Activated T-helper 17 cell treated with anti-CD3 and anti-CD28 coated beads, Interleukin-2, amount 50 U/mL, for 72 hours (primary cell): ENCODE data around the gene EXOC6B. TPM values are rescaled to one million over a fixed set of nuclear protein-coding genes. Genes with fewer than 3 reads are reported as not detected.

Experiments used
- ATAC-seq: fragments of 150-1000 bp; cut with Tn5 transposase; replicated peaks from 2 replicates; pipeline ENCODE4 v1.10.0; 2021; ENCODE audit warnings: mild to moderate bottlenecking, moderate library complexity
- H3K27ac Mint-ChIP-seq: one replicate; pipeline ENCODE4 v1.8.0; 2022; ENCODE audit warnings: mixed read lengths
- H3K27me3 Mint-ChIP-seq: one replicate; pipeline ENCODE4 v1.8.0; 2022; ENCODE audit warnings: mixed read lengths
- H3K36me3 Mint-ChIP-seq: one replicate; pipeline ENCODE4 v1.8.0; 2022; ENCODE audit warnings: low read depth, mild to moderate bottlenecking, mixed read lengths
- H3K4me1 Mint-ChIP-seq: one replicate; pipeline ENCODE4 v1.8.0; 2022; ENCODE audit warnings: mixed read lengths
- H3K4me3 Mint-ChIP-seq: one replicate; pipeline ENCODE4 v1.8.0; 2022; ENCODE audit warnings: mild to moderate bottlenecking, mixed read lengths
- H3K9me3 Mint-ChIP-seq: one replicate; pipeline ENCODE4 v1.8.0; 2022; ENCODE audit warnings: mixed read lengths
- total RNA-seq, 2 donors: library from RNA; stranded (reverse); gene quantifications; one replicate each; pipeline ENCODE4 v1.2.3, GENCODE V29; 2022

EXOC6B gene
- total RNA-seq, 2 donors from 2014 or later, result 12.1 to 12.8 TPM

DNA sequence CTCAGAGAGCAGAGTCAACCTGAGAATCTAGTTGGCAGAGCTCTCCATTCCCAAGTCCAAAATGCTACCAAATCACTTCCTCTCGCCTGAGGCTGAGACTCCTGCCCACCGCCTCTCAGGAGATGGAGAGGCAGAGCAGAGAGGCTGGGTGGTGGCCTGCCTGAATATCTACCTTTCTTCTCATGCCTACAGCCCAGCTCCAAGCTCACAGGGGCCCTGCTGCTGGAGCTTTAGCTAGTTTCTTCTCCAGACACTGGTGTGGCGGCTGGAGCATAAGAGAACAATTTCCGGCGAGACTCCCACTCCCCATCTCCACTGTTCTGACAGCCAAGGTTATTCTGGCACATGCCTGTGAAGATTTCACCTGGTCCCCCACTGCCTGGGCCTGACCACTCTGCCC lies 670.1 kb downstream of the EXOC6B start:
- Mint-ChIP-seq H3K4me1 (no peaks in the 10 kb centered on the region), H3K4me3 (no peak overlapping the region), H3K36me3 (no peaks in the 10 kb centered on the region), H3K27ac (no peak overlapping the region), H3K9me3 (no peaks in the 10 kb centered on the region), H3K27me3 (peaks cover 26% of the 10 kb centered on the region)
- ATAC-seq, result no peak

DNA sequence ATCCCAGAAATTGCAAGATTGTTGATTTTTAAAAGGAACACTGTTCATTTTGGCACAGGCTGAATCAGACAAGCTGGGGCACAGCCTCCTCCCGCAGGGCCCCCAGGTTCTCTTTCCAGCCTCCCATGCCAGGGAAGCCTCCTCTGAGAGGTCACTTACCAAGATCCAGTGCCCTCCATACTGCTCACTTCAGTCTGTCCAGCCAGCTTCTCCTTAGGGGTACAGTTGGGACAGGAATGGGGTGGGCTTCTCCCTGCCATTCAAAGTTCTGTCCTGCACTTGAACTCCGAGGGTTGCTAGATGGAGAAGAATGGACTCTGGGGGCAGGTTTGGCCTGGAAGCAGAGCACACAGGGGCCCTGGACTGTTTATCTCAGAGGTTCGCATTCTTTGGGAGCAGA lies 670.7 kb downstream of the EXOC6B start:
- no peaks in the 10 kb centered on the region for H3K9me3 Mint-ChIP-seq
- H3K4me1 Mint-ChIP-seq, result peaks cover 3% of the 10 kb centered on the region
- no peak overlapping the region for H3K4me3 Mint-ChIP-seq
- no peak overlapping the region for H3K27ac Mint-ChIP-seq
- no peaks in the 10 kb centered on the region for H3K36me3 Mint-ChIP-seq
- H3K27me3 Mint-ChIP-seq, result peaks cover 32% of the 10 kb centered on the region
- ATAC-seq, result no peak

- H3K4me1 Mint-ChIP-seq, result peaks cover 9% of the 10 kb centered on the region
- H3K27ac Mint-ChIP-seq, result no peak overlapping the region
- H3K9me3 Mint-ChIP-seq, result no peaks in the 10 kb centered on the region
- peaks cover 35% of the 10 kb centered on the region for H3K27me3 Mint-ChIP-seq
- peaks cover 2% of the 10 kb centered on the region for H3K36me3 Mint-ChIP-seq
- no peak overlapping the region for H3K4me3 Mint-ChIP-seq
- ATAC-seq, result no peak
Measured at GRCh38 chr2:72154386-72154975, 671.4 kb downstream of the EXOC6B start.

- H3K27me3 Mint-ChIP-seq, result peaks cover 41% of the 10 kb centered on the region
- peaks cover 7% of the 10 kb centered on the region for H3K36me3 Mint-ChIP-seq
Measured at GRCh38 chr2:72153924-72154323, 671.9 kb downstream of the EXOC6B start.

GRCh38 chr2:72153026-72153791 lies 672.6 kb downstream of the EXOC6B start:
- H3K27ac Mint-ChIP-seq, result no peak overlapping the region

More at GRCh38 chr2:72153924-72154323, 671.9 kb downstream of the EXOC6B start:
- no peak for ATAC-seq
- H3K4me1 Mint-ChIP-seq, result peaks cover 15% of the 10 kb centered on the region
- no peak overlapping the region for H3K4me3 Mint-ChIP-seq
- no peak overlapping the region for H3K27ac Mint-ChIP-seq
- no peaks in the 10 kb centered on the region for H3K9me3 Mint-ChIP-seq

GRCh38 chr2:72150861-72151356 lies 674.9 kb downstream of the EXOC6B start:
- Mint-ChIP-seq H3K36me3 (peaks cover 18% of the 10 kb centered on the region), H3K27ac (no peak overlapping the region), H3K4me1 (peaks cover 26% of the 10 kb centered on the region), H3K4me3 (no peak overlapping the region), H3K9me3 (no peaks in the 10 kb centered on the region), H3K27me3 (peaks cover 55% of the 10 kb centered on the region)
- ATAC-seq, result no peak

More at GRCh38 chr2:72153026-72153791, 672.6 kb downstream of the EXOC6B start:
- Mint-ChIP-seq H3K4me3 (no peak overlapping the region), H3K27me3 (peaks cover 46% of the 10 kb centered on the region), H3K9me3 (no peaks in the 10 kb centered on the region), H3K4me1 (peaks cover 20% of the 10 kb centered on the region), H3K36me3 (peaks cover 11% of the 10 kb centered on the region)
- no peak for ATAC-seq

GRCh38 chr2:72150157-72150860 lies 675.5 kb downstream of the EXOC6B start:
- no peak overlapping the region for H3K27ac Mint-ChIP-seq

GRCh38 chr2:72149556-72150156 lies 676.2 kb downstream of the EXOC6B start:
- no peak overlapping the region for H3K27ac Mint-ChIP-seq
- H3K27me3 Mint-ChIP-seq, result peaks cover 59% of the 10 kb centered on the region
- no peaks in the 10 kb centered on the region for H3K9me3 Mint-ChIP-seq
- H3K36me3 Mint-ChIP-seq, result peaks cover 18% of the 10 kb centered on the region
- ATAC-seq, result peak; percentile 37
- H3K4me1 Mint-ChIP-seq, result peaks cover 31% of the 10 kb centered on the region
- H3K4me3 Mint-ChIP-seq, result peak overlapping the region; percentile 76

More at GRCh38 chr2:72150157-72150860, 675.5 kb downstream of the EXOC6B start:
- peaks cover 31% of the 10 kb centered on the region for H3K4me1 Mint-ChIP-seq
- peaks cover 61% of the 10 kb centered on the region for H3K27me3 Mint-ChIP-seq
- H3K36me3 Mint-ChIP-seq, result peaks cover 18% of the 10 kb centered on the region
- ATAC-seq, result peak; percentile 73
- no peaks in the 10 kb centered on the region for H3K9me3 Mint-ChIP-seq
- peak overlapping the region; percentile 76 for H3K4me3 Mint-ChIP-seq

DNA sequence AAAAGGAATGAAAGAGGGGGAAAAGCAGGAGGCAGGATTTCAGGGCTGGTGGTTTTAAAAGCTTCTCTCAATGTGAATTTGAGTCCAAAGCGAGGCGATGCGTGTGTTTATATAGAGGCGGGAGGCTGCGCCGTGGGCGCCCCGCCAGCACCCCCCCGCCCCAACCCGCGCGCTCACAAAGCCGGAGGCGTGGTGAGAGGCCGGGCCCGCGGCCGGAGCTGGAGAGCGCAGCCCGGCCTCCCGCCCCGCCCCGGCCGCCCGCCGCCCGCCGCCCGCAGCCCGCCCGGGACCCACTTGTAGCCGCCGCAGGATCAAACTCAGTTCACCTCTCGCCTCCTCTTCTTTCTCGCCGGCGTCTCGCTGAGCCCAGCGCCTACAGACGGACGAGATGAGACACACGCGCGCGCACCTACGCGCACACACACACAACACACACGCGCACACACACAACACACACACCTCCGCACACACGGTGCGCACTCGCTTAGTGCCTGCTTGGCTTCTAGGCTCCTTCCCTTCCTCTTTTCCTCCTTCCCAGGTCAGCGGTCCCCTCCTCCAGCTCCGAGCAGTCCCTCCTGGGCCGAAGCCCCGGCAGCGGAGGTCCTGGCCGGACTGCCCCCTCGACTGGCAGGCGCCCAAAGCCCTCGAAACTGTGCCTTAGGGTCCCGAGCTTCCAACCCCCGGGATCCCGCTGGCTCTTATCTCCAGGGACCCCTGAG lies 676.8 kb downstream of the EXOC6B start:
- peak; percentile 20 for ATAC-seq
- Mint-ChIP-seq H3K27ac (no peak overlapping the region), H3K27me3 (peaks cover 61% of the 10 kb centered on the region), H3K9me3 (no peaks in the 10 kb centered on the region), H3K36me3 (peaks cover 18% of the 10 kb centered on the region), H3K4me3 (peak overlapping the region; percentile 76), H3K4me1 (peaks cover 31% of the 10 kb centered on the region)

- H3K27ac Mint-ChIP-seq, result no peak overlapping the region
- peaks cover 31% of the 10 kb centered on the region for H3K4me1 Mint-ChIP-seq
- no peak for ATAC-seq
- no peaks in the 10 kb centered on the region for H3K9me3 Mint-ChIP-seq
- peaks cover 63% of the 10 kb centered on the region for H3K27me3 Mint-ChIP-seq
- H3K36me3 Mint-ChIP-seq, result peaks cover 18% of the 10 kb centered on the region
- peak overlapping the region; percentile 76 for H3K4me3 Mint-ChIP-seq
Measured at GRCh38 chr2:72148003-72148836, 677.6 kb downstream of the EXOC6B start.

- Mint-ChIP-seq H3K9me3 (no peaks in the 10 kb centered on the region), H3K27ac (no peak within 1 kb of the TSS), H3K4me3 (peak within 1 kb of the TSS; percentile 76), H3K36me3 (peaks cover 18% of the 10 kb centered on the region), H3K27me3 (peaks cover 60% of the 10 kb centered on the region), H3K4me1 (peaks cover 31% of the 10 kb centered on the region)
- no peak for ATAC-seq
Measured at GRCh38 chr2:72147303-72147971, 678.4 kb downstream of the EXOC6B start, which contains the start of gene CYP26B1. Gene CYP26B1 (minus strand): TSS chr2:72147862. CDS start chr2:72147834, 28 bp downstream.

DNA sequence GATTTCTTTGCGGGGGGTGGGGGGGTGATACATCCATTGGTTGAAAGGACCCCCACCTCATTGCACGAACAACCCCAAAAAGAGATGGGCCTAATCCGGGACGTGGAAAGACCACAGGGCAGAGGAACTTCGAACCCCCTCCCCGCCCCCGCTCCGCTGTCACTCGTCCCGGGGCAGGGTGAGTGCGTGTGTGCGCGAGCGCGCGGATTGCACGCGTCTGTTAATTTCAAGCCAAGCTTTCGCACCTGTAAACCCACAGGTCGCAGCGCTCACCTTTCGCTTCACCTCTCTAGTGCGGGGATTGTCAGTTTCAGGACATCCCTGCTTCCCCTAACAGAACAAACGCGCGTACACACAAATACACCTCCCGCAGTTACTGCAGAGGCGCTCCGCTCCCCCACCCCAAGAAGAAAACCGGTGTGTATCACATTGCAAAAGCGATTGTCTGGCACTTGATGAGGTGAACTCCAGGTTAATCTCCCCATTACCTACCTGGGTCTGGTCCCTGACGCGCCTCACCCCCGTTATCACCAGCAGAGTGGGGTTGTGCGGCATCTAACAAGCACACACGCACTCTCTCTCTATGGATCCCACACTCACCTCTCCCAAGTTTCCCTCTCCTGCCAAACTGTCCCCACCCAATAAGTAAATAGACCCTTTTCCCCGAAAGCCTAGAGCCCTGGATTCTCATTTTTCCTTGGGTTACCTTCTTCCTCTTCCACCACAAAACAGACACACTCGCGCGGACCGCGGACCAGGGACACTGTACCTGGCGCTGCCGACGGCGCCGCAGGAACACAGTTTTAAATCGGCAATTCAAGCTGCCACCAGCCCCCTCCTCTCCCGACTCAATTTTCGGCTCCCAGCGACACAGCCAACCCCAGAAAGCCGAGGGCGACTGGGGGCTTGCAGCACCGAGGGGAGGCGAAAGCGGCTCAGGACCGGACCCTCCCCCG lies 679.2 kb downstream of the EXOC6B start:
- no peak for ATAC-seq
- no peak overlapping the region for H3K27ac Mint-ChIP-seq
- peaks cover 18% of the 10 kb centered on the region for H3K36me3 Mint-ChIP-seq
- peaks cover 31% of the 10 kb centered on the region for H3K4me1 Mint-ChIP-seq
- peak overlapping the region; percentile 37 for H3K4me3 Mint-ChIP-seq
- no peaks in the 10 kb centered on the region for H3K9me3 Mint-ChIP-seq
- H3K27me3 Mint-ChIP-seq, result peaks cover 64% of the 10 kb centered on the region
